ENCODE measurements around the gene OBSCN.

OBSCN gene

GRCh38 chr1:228342627-228343190 lies 134.9 kb downstream of the OBSCN start:
- no peak for DNase-seq

- DNase-seq: no peak
These were observed 135.4 kb downstream of the OBSCN start for GRCh38 chr1:228343191-228343661.

GRCh38 chr1:228344631-228345072 lies 136.8 kb downstream of the OBSCN start:
- no peak for DNase-seq

DNA sequence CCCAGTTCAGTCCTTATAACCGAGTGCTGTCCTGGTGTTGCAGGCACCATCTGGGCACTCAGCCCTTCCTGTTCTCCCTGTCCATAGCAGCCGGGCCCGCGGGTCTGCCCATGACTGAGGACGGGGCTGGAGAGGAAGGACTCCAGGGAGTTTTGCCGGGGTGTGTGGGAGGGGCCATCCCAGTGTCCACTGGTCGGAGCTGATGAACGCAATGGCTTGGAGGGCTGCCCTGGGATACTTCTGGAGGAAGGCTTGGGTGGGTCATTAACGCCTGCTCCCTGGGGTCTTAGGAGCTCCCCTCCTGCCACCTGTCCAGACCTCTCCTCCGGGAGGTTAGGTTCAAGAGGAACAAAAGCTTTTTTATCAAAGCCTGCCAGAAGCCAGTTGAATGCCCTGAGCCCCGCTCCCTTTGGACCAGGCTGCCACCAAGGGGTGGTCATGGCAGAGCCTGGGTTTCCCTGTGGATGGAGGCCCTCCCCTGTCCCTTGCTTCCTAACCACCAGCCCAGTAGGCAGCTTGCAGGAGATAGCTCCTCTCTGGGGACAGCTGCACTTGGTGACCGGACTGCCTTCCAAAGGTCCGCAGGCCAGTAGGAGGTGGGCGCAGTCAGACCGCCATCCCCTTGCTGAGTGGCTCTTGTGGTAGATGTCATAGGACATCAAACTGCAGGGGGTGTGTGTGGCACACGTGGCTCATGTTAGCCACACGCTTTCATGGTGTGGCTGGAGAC lies 137.5 kb downstream of the OBSCN start:
- no peak for DNase-seq

DNA sequence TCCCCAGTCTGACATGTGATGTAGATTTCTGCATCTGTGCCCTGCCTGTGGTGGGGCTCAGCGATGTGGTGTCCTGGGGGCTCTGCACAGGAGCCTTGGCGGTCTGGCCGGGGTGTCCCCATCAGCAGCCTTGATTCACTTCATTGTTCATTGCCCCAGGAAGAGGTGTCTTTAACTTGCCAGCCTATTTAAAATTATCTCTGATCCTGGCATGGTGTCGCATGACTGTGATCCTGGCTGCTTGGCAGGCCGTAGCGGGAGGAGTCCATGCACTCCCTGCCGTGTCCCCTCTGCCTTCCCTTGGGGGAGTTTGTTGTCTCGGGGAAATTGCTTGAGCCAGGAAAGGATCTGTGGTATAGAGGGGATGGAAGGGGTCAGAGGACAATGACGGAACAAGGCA lies 138.9 kb downstream of the OBSCN start:
- no peak for DNase-seq

- no peak for DNase-seq
These were observed 139.3 kb downstream of the OBSCN start for GRCh38 chr1:228347181-228347580.

GRCh38 chr1:228348708-228349467 lies 141.0 kb downstream of the OBSCN start:
- no peak for DNase-seq

DNA sequence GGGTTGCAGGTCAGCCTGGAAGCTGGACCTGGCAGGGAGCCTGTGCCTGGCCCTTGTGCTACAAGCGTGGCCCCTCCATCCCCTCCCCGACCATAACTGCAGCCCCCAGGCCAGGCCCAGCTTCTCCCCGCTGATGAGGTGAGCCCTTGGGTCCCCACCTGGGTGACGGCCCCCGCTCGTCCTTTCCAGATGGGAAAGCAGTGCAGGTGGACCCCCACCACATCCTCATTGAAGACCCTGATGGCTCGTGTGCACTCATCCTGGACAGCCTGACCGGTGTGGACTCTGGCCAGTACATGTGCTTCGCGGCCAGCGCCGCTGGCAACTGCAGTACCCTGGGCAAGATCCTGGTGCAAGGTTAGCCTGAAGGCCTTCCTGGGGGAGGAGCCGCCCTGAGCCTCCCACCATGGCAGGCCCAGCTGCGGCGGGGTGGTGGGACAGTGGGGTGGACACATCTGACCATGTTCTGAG lies 141.9 kb downstream of the OBSCN start:
- no peak for DNase-seq

GRCh38 chr1:228350179-228350742 lies 142.4 kb downstream of the OBSCN start:
- DNase-seq: no peak

GRCh38 chr1:228350831-228351781 lies 143.3 kb downstream of the OBSCN start:
- DNase-seq: no peak

- no peak for DNase-seq
These were observed 144.0 kb downstream of the OBSCN start for GRCh38 chr1:228351850-228352249.

DNA sequence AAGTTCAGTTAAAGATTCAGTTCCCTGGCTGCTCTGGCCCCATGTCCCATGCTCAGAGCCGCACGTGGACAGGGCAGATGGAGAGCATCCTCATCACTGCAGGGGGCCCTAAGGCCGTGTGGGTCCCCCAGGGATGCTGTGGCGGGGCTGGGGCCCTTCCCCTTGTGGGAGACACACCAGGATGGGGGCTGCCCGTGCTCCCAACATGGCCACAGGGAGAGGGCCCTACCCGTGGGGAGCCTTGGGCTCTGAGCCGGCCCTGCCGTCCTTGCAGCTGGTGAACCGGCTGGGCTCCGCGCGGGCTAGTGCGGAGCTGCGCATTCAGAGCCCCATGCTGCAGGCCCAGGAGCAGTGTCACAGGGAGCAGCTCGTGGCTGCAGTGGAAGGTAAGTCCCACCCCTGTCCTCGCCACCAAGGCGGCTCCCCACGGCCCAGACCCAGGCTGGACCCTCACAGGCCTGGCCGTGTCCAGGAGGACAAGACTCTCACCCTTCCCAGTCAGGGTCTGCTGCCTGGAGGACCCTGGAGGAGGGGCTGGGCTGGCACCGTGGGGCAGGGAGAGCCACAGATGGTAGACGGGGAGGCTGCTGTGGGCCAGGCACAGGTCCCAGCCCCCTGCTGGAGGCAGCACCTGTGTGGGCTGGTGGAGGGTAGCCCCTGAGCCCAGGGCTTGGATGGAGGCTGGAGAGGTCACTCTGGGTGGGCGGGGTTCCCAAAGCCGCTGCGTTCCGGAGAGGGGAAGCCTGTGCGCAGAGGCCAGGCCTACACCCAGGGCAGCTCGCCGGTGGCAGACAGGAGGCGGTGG lies 145.0 kb downstream of the OBSCN start:
- DNase-seq: no peak

DNA sequence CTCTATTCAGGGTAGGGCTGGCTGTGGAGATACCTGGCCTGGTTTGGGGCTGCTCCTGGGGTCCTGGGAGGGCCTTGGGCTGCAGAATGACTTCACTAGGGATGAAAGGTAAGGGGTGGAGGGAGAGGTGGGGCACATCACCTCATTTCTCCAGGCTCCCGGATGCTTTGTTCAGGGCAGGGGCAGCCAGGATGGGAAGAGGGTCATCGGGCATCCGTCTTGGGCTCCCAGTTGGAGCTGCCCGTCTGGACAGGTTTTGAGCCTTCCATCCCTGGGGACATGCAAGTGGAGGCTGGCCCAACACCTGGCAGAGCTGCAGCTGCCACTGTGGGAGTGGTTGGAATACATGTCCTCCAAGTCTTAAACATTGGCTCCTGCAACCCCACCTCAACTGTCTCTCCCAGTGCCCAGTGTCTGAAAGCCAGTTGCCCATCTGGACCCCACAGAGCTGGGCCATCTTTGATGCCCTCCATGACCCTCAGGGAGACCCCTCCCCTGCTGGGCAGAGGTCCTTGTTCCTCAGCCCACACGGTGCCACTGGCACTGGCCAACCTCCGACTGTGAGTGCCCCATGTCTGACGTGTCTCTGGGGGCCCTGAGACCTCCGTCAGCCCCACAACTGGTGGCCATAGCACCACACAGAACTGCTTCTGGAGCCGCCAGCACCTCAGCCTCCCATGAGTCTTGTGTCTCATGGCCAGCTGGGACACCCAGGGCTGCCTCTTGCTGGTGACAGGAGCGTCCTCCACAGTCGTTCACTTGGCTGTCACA lies 145.9 kb downstream of the OBSCN start:
- no peak for DNase-seq

DNA sequence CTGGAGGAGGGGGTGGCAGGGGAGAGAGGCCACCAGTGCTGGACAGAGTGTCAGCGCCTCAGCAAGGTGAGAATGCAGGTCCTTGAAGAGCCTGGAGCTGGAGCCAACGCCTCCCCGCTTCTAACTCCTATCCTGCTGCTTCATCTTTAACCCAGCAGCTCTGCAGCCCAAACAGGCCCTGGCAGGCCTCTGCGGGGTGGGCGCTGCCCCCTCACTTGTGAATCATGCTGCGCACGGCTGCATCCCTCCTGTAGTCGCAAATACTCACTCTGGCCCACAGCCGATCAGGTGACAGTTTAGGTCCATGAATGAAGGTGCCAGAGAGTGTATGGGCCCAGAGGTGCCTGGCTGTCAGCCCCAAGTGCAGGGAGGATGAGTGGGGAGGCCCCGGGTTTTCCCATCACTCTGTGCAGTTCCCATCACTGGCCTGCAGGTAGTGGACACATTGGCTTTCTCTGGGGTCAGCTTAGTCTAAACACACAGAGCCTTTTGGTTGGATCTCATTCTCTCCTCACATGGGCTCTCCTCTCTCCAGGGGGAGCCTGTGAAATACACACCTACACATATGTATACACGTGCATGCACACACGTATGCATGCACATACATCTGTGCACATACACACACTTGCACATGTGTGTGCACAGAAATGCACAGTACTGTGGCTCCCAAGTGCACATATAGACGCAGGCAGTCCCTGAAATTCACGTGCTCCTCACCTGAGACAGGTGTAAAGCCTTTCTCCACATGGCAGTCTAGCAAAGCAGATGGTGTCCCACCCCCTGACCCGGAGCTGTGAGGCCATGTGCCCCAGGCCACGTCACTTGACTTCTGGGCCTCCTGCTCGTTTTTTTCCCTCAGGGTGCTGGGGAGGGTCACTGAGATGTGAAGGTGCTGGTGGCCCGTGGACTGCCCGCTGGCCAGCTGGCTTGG lies 146.8 kb downstream of the OBSCN start:
- DNase-seq: no peak

DNA sequence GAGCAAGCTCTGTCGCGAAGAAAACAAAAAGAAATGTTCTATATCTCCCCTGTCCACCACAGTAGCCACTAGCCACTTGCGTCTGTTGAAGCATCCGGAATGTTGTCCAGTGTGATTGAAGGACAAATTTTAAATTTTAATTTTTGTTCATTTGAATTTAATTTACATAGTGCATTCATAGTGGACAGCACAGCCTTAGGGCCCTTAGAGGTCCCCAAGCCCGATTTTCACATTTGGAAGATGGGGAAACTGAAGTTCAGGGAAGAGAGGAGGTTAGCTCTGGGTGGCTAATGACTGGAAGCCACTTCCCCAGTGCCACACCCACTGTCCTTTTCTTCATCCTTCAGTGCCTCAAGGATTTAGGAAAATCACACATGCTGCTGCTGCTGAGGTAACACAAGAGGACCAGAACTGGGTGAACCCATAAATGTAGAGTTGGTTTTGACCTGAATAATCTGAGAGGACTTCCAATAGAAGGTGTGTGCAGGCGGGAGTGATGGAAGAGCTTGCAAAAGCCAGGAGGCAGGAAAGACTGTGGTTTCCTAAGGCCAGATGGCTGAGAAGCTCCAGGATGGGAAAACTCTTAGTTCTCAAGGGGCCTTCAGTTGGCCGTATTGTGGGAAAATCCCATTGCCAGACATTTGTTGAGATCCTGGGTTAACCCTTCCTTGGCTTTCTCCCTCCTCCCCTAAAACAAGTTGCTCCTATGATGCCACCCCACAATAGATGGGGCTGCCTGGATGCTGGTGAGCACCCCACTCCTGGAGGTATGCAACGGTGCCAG lies 149.2 kb downstream of the OBSCN start:
- no peak for DNase-seq

DNA sequence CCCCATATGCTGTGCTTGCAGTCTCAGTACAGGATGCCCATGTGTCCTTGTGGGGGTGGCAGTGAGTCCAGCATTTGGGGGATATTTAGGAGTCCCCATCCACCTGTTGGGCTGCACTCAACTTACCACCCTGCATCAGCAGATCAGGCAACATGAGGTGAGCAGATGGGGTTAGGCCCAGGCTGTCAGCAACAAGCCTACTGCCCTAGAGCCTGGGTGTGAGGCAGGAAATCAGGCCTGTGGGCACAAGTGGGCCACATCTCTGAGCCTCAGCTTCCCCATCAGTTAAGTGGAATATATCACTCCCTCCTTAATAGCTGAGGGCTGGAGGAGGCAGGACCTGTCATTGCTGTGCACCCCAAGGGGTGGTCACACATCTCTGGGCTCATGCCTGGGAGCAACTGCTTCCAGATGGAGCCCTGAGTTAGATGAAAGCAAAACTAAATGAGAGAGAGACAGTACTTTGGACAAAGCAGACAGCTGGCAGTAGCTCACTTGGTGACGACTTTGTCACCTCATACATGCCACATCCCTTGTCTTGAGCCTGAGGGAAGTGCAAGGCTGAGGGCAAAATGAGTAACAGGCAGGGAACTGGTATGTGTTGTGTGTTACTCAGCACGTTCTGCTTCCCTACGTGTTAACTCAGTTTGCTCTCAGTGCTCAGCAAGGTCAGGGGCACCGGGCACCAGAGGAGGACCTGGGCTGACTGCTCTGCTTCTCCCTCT lies 150.4 kb downstream of the OBSCN start:
- no peak for DNase-seq

- no peak for DNase-seq
These were observed 151.1 kb downstream of the OBSCN start for GRCh38 chr1:228358764-228359612.
